AG09309 (cell line): ENCODE results near the gene MYADML2.

Experiments
- DNase-seq: peaks from one replicate; pipeline ENCODE4 v3.0.0-alpha.2; 2010; ENCODE audit warnings: low read depth
- H3K4me3 ChIP-seq: 2 replicates; pipeline ENCODE4 v1.5.1; 2011; ENCODE audit warnings: mild to moderate bottlenecking, low read depth, low read length, moderate library complexity; ENCODE audit not compliant: control insufficient read depth
- TF ChIP-seq, protein P1 (sequence below): IDR thresholded peaks from 2 replicates; pipeline ENCODE4 v1.5.1; 2011; ENCODE audit warnings: mild to moderate bottlenecking, low read depth, low read length, inconsistent platforms; ENCODE audit not compliant: insufficient read depth, control insufficient read depth; ENCODE audit errors: missing control alignments

MYADML2 gene

DNA sequence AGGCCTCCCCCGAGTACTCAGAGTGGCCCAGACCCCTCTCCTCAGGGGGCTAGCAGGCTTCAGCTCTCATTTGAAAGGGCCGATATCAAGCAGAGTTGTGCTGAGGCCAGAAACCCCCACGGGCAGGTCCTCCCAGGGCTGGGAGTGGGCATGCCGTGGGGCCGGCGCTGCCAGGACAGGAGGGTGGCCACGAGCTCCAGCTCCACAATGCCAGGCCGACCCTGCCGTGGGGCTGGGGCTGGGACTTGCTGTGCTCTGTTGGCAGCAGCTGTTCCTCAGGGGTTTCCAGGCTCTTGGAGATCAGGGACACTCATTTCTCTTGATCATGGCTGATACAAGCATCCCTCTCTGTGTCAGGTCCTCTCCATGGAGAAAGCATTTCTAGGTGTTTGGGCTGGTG is 48.1 kb downstream of the MYADML2 start:
- no peak for DNase-seq
- TF ChIP-seq, protein P1, sequence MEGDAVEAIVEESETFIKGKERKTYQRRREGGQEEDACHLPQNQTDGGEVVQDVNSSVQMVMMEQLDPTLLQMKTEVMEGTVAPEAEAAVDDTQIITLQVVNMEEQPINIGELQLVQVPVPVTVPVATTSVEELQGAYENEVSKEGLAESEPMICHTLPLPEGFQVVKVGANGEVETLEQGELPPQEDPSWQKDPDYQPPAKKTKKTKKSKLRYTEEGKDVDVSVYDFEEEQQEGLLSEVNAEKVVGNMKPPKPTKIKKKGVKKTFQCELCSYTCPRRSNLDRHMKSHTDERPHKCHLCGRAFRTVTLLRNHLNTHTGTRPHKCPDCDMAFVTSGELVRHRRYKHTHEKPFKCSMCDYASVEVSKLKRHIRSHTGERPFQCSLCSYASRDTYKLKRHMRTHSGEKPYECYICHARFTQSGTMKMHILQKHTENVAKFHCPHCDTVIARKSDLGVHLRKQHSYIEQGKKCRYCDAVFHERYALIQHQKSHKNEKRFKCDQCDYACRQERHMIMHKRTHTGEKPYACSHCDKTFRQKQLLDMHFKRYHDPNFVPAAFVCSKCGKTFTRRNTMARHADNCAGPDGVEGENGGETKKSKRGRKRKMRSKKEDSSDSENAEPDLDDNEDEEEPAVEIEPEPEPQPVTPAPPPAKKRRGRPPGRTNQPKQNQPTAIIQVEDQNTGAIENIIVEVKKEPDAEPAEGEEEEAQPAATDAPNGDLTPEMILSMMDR = no peak
- H3K4me3 ChIP-seq = no peak overlapping the region

DNA sequence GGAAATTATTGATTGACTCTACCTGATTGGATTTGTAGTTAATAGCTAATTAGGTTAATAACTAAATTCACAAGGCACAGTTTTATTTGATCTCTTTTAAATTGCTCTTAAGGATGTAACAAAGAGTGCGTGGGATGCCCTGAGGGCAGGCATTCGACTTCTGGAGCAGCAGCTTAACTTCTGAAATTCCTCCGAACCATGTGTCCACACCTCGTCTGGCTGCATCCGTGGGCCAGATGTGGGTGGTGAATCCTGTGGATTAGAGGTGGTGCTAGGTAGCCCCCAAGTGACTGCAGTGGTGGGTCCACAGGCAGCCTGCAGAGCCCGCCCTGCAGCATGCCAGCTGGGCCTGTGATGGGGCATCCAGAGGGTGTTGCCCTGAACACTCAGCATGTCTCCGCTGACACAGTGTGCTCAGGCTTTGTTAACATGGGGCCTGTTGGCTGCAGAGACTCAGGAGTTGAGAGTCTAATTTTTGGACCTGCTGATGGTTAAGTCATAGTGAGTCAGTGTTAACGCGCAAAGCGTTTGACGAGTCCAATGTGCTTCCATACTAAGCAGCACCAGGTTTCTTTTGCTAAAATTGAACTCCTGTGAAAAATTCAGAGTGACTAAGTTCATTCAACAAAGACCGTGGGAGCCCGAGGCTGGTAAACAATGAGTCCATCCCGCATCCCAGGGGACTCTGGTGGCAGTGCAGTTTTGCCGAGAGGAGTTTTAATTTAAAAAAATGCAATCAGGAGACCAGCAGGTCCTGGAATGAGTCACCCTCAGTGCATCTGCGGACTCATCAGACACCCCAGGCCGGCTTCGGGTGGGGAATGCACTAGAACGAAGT is 48.8 kb downstream of the MYADML2 start:
- peak; percentile 75 for DNase-seq
- TF ChIP-seq, protein P1 = no peak
- no peak overlapping the region for H3K4me3 ChIP-seq

DNA sequence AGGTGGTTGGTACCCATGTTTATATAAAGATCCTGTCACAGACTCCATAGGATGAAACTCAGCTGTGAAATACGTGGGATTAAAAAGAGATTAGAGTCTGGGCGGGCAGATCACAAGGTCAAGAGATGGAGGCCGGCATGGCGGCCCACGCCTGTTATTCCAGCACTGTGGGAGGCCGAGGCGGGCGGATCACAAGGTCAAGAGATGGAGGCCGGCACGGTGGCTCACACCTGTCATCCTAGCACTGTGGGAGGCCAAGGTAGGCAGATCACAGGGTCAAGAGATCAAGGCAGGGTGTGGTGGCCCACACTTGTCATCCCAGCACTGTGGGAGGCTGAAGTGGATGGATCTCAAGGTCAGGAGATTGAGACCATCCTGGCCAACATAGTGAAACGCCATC is 51.6 kb downstream of the MYADML2 start:
- no peak overlapping the region for H3K4me3 ChIP-seq
- no peak for DNase-seq
- TF ChIP-seq, protein P1 = no peak

- DNase-seq = no peak
- TF ChIP-seq, protein P1 = no peak
- H3K4me3 ChIP-seq = peak overlapping the region; percentile 59
Observed at GRCh38 chr17:81891303-81891552, 55.8 kb downstream of the MYADML2 start.

- DNase-seq = no peak
- TF ChIP-seq, protein P1 = no peak
- peak overlapping the region; percentile 59 for H3K4me3 ChIP-seq
Observed at GRCh38 chr17:81890447-81891302, 56.4 kb downstream of the MYADML2 start.
